Activated naive CD8-positive, alpha-beta T cell treated with anti-CD3 and anti-CD28 coated beads, Interleukin-2, amount 50 U/mL, for 16 hours (primary cell): Measurements from ENCODE around the gene DNAJC1.
"Not testable (repeated sequence)": the region's sequence is repeated elsewhere in the genome, so short reads cannot be mapped to it uniquely, and the experiment has no call there.

ENCODE experiments used
- DNase-seq: peaks from one replicate; pipeline ENCODE4 v3.0.0-alpha.2; 2020; ENCODE audit warnings: low read depth, low spot score

DNAJC1 gene

GRCh38 chr10:21728618-21729017 lies 274.9 kb downstream of the DNAJC1 start:
- DNase-seq: no peak

- no peak for DNase-seq
These were observed 275.9 kb downstream of the DNAJC1 start for GRCh38 chr10:21727452-21728168.

GRCh38 chr10:21726601-21727225 lies 276.8 kb downstream of the DNAJC1 start:
- no peak for DNase-seq

GRCh38 chr10:21724687-21725367 lies 278.7 kb downstream of the DNAJC1 start:
- DNase-seq: no peak

DNA sequence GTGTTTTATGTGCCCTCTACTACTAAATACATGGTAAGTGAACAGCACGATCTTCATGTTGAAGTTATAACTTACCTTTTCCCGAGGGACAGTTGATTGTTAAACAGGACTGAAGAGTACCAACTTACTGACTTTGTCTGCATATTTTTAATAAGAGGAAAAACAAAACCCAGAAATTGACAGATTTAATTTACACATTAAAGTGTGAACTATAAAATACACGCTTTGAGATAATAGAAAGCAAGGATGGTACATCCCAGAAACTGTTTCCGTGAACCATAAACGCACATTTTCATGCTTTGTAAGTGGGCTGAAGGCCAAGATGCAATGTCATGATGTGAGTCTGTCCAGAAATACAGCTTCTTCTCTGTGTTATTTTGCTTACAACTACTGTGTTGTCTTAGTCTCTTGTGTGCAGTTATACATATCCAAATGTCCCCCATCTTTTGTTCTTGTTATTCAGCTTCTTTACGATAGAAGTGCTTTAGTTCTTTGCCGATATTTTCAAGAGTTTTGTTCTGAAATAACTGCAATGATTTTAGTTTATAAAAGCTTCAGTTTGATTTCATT lies 279.4 kb downstream of the DNAJC1 start:
- no peak for DNase-seq

DNA sequence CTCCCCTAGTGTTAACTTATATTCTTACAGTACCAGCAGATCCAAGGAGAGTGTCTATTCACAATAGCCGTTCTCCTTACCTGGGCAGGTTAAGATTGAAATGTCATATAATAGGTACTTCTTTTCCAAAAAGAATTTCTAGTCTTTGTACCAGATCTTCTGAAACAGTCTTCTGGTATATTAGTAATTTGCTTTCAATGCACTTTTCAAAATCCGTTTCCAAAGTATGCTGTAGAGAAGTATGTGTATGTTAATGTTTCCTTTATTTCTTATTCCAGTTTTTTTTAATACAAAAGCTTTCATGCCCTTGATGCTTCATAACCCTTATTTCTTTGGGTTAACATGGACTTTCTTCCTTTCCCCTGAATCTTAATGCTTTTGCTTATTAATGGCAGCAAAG lies 281.3 kb downstream of the DNAJC1 start:
- DNase-seq: no peak

DNA sequence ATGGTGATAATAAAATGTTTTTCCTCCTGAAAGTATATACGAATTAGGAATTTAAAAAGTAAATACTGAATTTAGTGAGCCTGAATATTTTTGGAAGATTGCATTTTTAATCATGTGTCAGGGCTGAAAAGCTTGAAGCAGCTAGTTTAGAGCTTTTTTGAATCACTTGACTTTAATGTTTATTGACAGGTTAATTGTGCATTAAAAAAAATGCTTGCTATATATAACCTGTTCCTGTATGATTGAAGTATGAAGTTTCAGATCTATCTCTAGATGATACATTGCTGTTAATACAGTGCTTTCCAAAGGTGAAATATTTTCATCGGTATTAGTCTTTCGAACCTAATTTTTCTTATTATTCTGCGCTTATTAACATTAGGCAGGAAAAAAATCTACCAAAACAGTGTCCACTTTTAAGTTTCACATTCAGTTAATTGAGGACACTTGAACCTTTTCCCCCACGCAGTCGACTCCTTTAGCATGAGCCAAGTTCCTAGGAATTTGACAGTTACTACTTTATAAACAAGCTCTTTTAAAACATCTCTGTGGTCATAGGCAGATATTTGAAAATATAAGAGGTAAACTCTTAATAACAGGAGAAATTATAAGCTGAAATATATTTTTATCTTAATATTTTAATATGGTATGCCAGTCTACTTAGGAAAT lies 282.4 kb downstream of the DNAJC1 start:
- DNase-seq: no peak

DNA sequence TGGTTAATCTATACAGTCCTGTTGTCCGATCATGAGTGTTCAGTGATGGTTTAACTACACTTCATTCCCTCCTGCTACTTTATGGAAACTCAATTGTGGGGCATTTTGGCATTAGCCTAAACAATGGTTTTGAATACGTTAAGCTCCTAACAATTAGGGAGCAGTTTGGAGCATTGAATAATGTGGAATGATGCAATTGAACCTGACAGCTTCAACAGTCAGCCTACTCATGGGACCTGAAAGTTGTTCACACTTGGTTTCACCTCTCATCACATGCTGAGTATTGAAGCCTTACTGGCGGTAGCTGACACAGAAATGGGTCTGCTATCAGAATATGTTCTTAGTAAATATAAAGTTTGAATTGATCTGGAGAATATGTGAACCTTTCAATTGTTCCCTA lies 283.4 kb downstream of the DNAJC1 start:
- DNase-seq: no peak

- DNase-seq: no peak
These were observed 284.0 kb downstream of the DNAJC1 start for GRCh38 chr10:21719502-21719901.

- not testable (repeated sequence) for DNase-seq
These were observed 286.0 kb downstream of the DNAJC1 start for GRCh38 chr10:21717437-21718054.

GRCh38 chr10:21715531-21716195 lies 287.9 kb downstream of the DNAJC1 start:
- DNase-seq: no peak

- no peak for DNase-seq
These were observed 290.6 kb downstream of the DNAJC1 start for GRCh38 chr10:21712975-21713374.

- DNase-seq: no peak
These were observed 296.0 kb downstream of the DNAJC1 start for GRCh38 chr10:21707498-21707897.
